Astrocyte (in vitro differentiated cells and primary cell): ENCODE results near the gene IL4I1. TPM values are rescaled to one million over a fixed set of nuclear protein-coding genes. Genes with fewer than 3 reads are reported as not detected.

Experiments
- DNase-seq: peaks from one replicate; pipeline ENCODE4 v3.0.0-alpha.2; 2010; ENCODE audit warnings: low read depth
- FAIRE-seq: peaks from 2 replicates; lab custom pipeline; 2011; peaks lifted over from hg19 to GRCh38; lab: Jason Lieb, UNC
- H2AFZ ChIP-seq: 2 replicates; pipeline ENCODE4 v1.6.0; 2012; ENCODE audit warnings: low read depth, low read length, inconsistent platforms
- H3K27ac ChIP-seq: 2 replicates; pipeline ENCODE4 v1.5.1; 2011; ENCODE audit warnings: low read depth, low read length, inconsistent platforms
- H3K27me3 ChIP-seq: 2 replicates; pipeline ENCODE4 v1.6.0; 2011; ENCODE audit warnings: low read length, inconsistent platforms; ENCODE audit not compliant: insufficient read depth
- H3K36me3 ChIP-seq: 2 replicates; pipeline ENCODE4 v1.5.1; 2011; ENCODE audit warnings: low read length, inconsistent platforms; ENCODE audit not compliant: insufficient read depth
- H3K4me1 ChIP-seq: 2 replicates; pipeline ENCODE4 v1.5.1; 2011; ENCODE audit warnings: low read length, inconsistent platforms; ENCODE audit not compliant: insufficient read depth
- H3K4me2 ChIP-seq: 2 replicates; pipeline ENCODE4 v1.6.0; 2012; ENCODE audit warnings: low read length, inconsistent platforms
- H3K4me3 ChIP-seq: 2 replicates; pipeline ENCODE4 v1.5.1; 2011; ENCODE audit warnings: low read depth, mild to moderate bottlenecking, low read length, inconsistent platforms; ENCODE audit not compliant: insufficient read depth
- H3K79me2 ChIP-seq: 2 replicates; pipeline ENCODE4 v1.6.0; 2012; ENCODE audit warnings: mild to moderate bottlenecking, low read length, inconsistent platforms; ENCODE audit not compliant: insufficient read depth
- H3K9ac ChIP-seq: 2 replicates; pipeline ENCODE4 v1.6.0; 2012; ENCODE audit warnings: mild to moderate bottlenecking, low read length, inconsistent platforms
- H3K9me3 ChIP-seq: 2 replicates; pipeline ENCODE4 v1.5.1; 2012; ENCODE audit warnings: low read depth, mild to moderate bottlenecking, low read length, inconsistent platforms; ENCODE audit not compliant: insufficient read depth
- H4K20me1 ChIP-seq: 2 replicates; pipeline ENCODE4 v1.6.0; 2012; ENCODE audit warnings: low read length, inconsistent platforms; ENCODE audit not compliant: insufficient read depth
- H3K27ac Mint-ChIP-seq: one replicate; pipeline ENCODE4 v1.8.0; 2021; ENCODE audit warnings: mild to moderate bottlenecking, mixed read lengths; ENCODE audit not compliant: unreplicated experiment
- H3K27me3 Mint-ChIP-seq: one replicate; pipeline ENCODE4 v1.8.0; 2021; ENCODE audit warnings: low read depth, mixed read lengths; ENCODE audit not compliant: unreplicated experiment
- H3K36me3 Mint-ChIP-seq: one replicate; pipeline ENCODE4 v1.8.0; 2021; ENCODE audit warnings: low read depth, mixed read lengths; ENCODE audit not compliant: unreplicated experiment
- H3K4me1 Mint-ChIP-seq: one replicate; pipeline ENCODE4 v1.8.0; 2021; ENCODE audit warnings: low read depth, mixed read lengths; ENCODE audit not compliant: unreplicated experiment
- H3K4me3 Mint-ChIP-seq: one replicate; pipeline ENCODE4 v1.8.0; 2021; ENCODE audit warnings: mild to moderate bottlenecking, moderate library complexity, mixed read lengths; ENCODE audit not compliant: unreplicated experiment
- H3K9me3 Mint-ChIP-seq: one replicate; pipeline ENCODE4 v1.8.0; 2021; ENCODE audit warnings: mild to moderate bottlenecking, mixed read lengths; ENCODE audit not compliant: unreplicated experiment
- CTCF ChIP-seq: IDR thresholded peaks from 2 replicates; pipeline ENCODE4 v1.5.1; 2011; ENCODE audit warnings: low read depth, mild to moderate bottlenecking, inconsistent platforms, low read length, moderate library complexity; ENCODE audit not compliant: insufficient read depth
- EZH2 ChIP-seq: IDR thresholded peaks from 2 replicates; pipeline ENCODE4 v1.6.1; 2012; ENCODE audit warnings: mild to moderate bottlenecking, low read length, inconsistent platforms; ENCODE audit not compliant: insufficient read depth
- total RNA-seq: library from RNA; stranded (reverse); gene quantifications from 2 replicates; pipeline ENCODE4 v1.2.1, GENCODE V29; 2021

The IL4I1 gene
- total RNA-seq, 1 donor from 2014 or later: 0.27 TPM

GRCh38 chr19:49887665-49888509 is 8.8 kb downstream of the IL4I1 start:
- H3K4me2 ChIP-seq: no peak overlapping the region
- DNase-seq (no peak), FAIRE-seq (no peak)
- H2AFZ ChIP-seq: no peak overlapping the region
- Mint-ChIP-seq H3K36me3 (peaks cover 16% of the 10 kb centered on the region), H3K4me1 (no peaks in the 10 kb centered on the region), H3K9me3 (no peaks in the 10 kb centered on the region), H3K27me3 (peaks cover 19% of the 10 kb centered on the region), H3K4me3 (no peak overlapping the region), H3K27ac (no peak overlapping the region)
- TF ChIP-seq CTCF: no peak
- TF ChIP-seq EZH2: no peak
- H3K27ac ChIP-seq: no peak overlapping the region
- no peaks in the 10 kb centered on the region for H3K27me3 ChIP-seq
- peaks cover 3% of the 10 kb centered on the region for H3K4me1 ChIP-seq
- H3K79me2 ChIP-seq: no peaks in the 10 kb centered on the region
- no peak overlapping the region for H3K9ac ChIP-seq
- H4K20me1 ChIP-seq: no peaks in the 10 kb centered on the region
- H3K36me3 ChIP-seq: peaks cover 7% of the 10 kb centered on the region
- H3K9me3 ChIP-seq: peaks cover 10% of the 10 kb centered on the region
- no peak overlapping the region for H3K4me3 ChIP-seq

GRCh38 chr19:49887037-49887664 is 9.5 kb downstream of the IL4I1 start:
- Histone ChIP-seq H3K9me3 (peaks cover 14% of the 10 kb centered on the region), H2AFZ (no peak overlapping the region), H3K4me2 (no peak overlapping the region), H4K20me1 (no peaks in the 10 kb centered on the region), H3K9ac (no peak overlapping the region), H3K4me3 (no peak overlapping the region), H3K79me2 (no peaks in the 10 kb centered on the region), H3K4me1 (peaks cover 3% of the 10 kb centered on the region), H3K27me3 (no peaks in the 10 kb centered on the region), H3K27ac (no peak overlapping the region), H3K36me3 (peaks cover 9% of the 10 kb centered on the region)
- DNase-seq (no peak), FAIRE-seq (no peak)
- Mint-ChIP-seq H3K4me3 (no peak overlapping the region), H3K36me3 (peaks cover 18% of the 10 kb centered on the region), H3K4me1 (no peaks in the 10 kb centered on the region), H3K27ac (no peak overlapping the region), H3K27me3 (peaks cover 12% of the 10 kb centered on the region), H3K9me3 (no peaks in the 10 kb centered on the region)
- TF ChIP-seq CTCF (no peak), EZH2 (no peak)
